Pancreas (tissue), 10 donors: ENCODE measurements around the gene SFTA2. TPM values are rescaled to one million over a fixed set of nuclear protein-coding genes. Genes with fewer than 3 reads are reported as not detected.

Experiments
- ATAC-seq, 4 donors: fragments of 200-7000 bp; cut with Tn5 transposase; one replicate each; pipeline versions ENCODE4 v1.8.0 to v1.9.1; 2020; ENCODE audit warnings: mild to moderate bottlenecking in 4 of 4, moderate library complexity in 4 of 4
- DNase-seq, 6 donors: peaks; one replicate each; pipeline ENCODE4 v3.0.0-alpha.2; 2020
- FAIRE-seq: peaks from 2 replicates; lab custom pipeline; 2012; peaks lifted over from hg19 to GRCh38; lab: Jason Lieb, UNC
- H3K27ac ChIP-seq, 4 donors: fragments of 200-600 bp; sonication (generic); 1 replicate in 3 of 4; 2 replicates in 1 of 4; pipeline versions ENCODE4 v1.5.0 to v1.8.0; 2020
- H3K27me3 ChIP-seq, 4 donors: fragments of 200-600 bp; one replicate each; pipeline ENCODE4 v1.8.0; 2021
- H3K36me3 ChIP-seq, 3 donors: fragments of 200-600 bp; sonication (generic) in 1 of 3; one replicate each; pipeline versions ENCODE4 v1.5.0 to v1.8.0; 2020 to 2021
- H3K4me1 ChIP-seq, 3 donors: fragments of 200-600 bp; one replicate each; pipeline ENCODE4 v1.8.0; 2021
- H3K4me3 ChIP-seq, 4 donors: fragments of 200-600 bp; sonication (generic) in 2 of 4; one replicate each; pipeline versions ENCODE4 v1.5.0 to v1.8.0; 2020 to 2021
- H3K9me3 ChIP-seq, 4 donors: fragments of 200-600 bp; one replicate each; pipeline ENCODE4 v1.8.0; 2021
- WGBS, 2 donors: extraction: QIAGEN DNeasy Blood & Tissue Kit; methylation state at CpG; one replicate each; pipeline ENCODE4 v1.1.7; 2013; 5-methylcytosine and 5-hydroxymethylcytosine counted together
- intact Hi-C, 3 donors: fragments of 100-400 bp; cut with DNase I; formaldehyde crosslinking; loops; one replicate each; pipeline versions ENCODE4 v1.11.1 to v1.14.2; 2022
- polyA plus RNA-seq, 2 donors: library from polyadenylated mRNA; stranded (reverse); fragments of 200-250 nt; gene quantifications; one replicate each; pipeline ENCODE4 v1.2.3, GENCODE V29; 2013
- total RNA-seq, 6 donors: library from RNA; stranded (reverse); fragmentation: NEBNext Ultra II Directional in 4 of 6; extraction: Animal tissue kit (Norgen Biotek cat#: 25700) in 4 of 6; gene quantifications; one replicate each; pipeline versions ENCODE4 v1.2.1 to v1.2.4, GENCODE V29; 2021 to 2023
- TF ChIP-seq, protein P1 (sequence below), 4 donors: fragments of 200-600 bp; sonication (generic) in 3 of 4; IDR thresholded peaks; one replicate each; pipeline versions ENCODE4 v1.5.0 to v1.8.0; 2021; ENCODE audit warnings: antibody characterized with exemption in 4 of 4
- donor health status: healthy with polysubstance abuse.
- donor health status: DM: no; HTN: no; CAD: no; lungs with moderate emphysema.
- donor health status: DM: no; HTN: no; CAD: no.
- donor health status: control.
- donor health status: control.
- donor health status: Bipolar disorder and iron deficiency.
- donor health status: DM: yes; HTN: yes; CAD: no.
- donor health status: DM: no; HTN: no; CAD: no.
- donor health status: DM: no; HTN: no; CAD: no.
- donor health status: DM: yes; HTN: yes; CAD: no.

Gene SFTA2
- total RNA-seq (1 to 10 TPM in 5 of 6 donors, under 1 TPM in 1; 0.83 to 6.6 (median 2.1) TPM), polyA plus RNA-seq (10 to 100 TPM; 14.4 to 22.9 TPM)

DNA sequence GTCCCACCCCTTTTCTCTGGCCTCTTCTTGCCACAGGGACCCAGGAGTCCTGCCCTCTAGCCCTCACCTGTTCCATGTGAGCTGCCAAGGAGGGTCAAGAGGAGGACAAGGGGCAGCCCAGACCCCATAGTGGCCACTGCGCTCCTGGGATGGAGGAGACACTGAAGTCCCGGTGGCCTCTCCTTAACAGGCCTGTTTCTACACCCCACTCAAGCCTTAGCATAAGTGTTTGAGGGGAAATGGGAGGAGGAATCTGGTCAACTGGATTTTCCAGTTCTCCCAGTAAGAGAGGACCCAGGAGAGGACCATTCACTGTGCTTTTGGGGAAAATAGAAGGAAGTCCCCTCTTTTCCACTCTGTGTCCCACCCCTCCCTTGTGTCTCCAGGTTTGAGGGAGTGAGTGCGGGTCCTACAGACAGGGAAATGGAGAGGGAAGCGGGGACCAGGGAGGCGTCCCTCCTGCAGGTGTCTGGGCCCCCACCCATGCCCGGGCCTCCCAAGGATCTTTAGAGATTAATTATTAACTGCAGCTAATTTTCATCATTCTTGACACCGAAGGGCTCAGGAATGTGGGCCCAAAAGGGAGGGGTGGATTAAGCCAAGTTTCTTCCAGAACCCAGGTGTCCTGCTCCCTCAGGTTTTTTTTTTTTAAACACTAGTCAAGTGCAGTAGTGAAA is at the start of gene SFTA2:
TSS of gene SFTA2 (minus strand) at position 202 of the 677 bp plus-strand sequence. CDS start at position 128, 74 bp downstream.
- peak within 1 kb of the TSS; percentile 26 to 61 (median 42) for H3K27ac ChIP-seq
- no peaks in the 10 kb centered on the region for H3K27me3 ChIP-seq
- intact Hi-C loops: loop anchor here in 1 of 3 donors (10.0 kb wide), 1 partner anchor 133 kb away; no protein-coding TSS in a partner anchor
- H3K4me3 ChIP-seq: no peak within 1 kb of the TSS
- H3K9me3 ChIP-seq: no peaks in the 10 kb centered on the region
- DNase-seq (no peak), ATAC-seq (peak; percentile 59 to 79 (median 68)), FAIRE-seq (no peak)
- H3K36me3 ChIP-seq: no peaks in the 10 kb centered on the region
- WGBS, 2 donors: 47 to 61% methylated on average over 7 of the region's 7 CpGs
- TF ChIP-seq, protein P1, sequence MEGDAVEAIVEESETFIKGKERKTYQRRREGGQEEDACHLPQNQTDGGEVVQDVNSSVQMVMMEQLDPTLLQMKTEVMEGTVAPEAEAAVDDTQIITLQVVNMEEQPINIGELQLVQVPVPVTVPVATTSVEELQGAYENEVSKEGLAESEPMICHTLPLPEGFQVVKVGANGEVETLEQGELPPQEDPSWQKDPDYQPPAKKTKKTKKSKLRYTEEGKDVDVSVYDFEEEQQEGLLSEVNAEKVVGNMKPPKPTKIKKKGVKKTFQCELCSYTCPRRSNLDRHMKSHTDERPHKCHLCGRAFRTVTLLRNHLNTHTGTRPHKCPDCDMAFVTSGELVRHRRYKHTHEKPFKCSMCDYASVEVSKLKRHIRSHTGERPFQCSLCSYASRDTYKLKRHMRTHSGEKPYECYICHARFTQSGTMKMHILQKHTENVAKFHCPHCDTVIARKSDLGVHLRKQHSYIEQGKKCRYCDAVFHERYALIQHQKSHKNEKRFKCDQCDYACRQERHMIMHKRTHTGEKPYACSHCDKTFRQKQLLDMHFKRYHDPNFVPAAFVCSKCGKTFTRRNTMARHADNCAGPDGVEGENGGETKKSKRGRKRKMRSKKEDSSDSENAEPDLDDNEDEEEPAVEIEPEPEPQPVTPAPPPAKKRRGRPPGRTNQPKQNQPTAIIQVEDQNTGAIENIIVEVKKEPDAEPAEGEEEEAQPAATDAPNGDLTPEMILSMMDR (IDR thresholded peaks at IDR 0.05): no peak
- H3K4me1 ChIP-seq: peaks cover 0 to 6% (median 0%) of the 10 kb centered on the region in 3 donors

DNA sequence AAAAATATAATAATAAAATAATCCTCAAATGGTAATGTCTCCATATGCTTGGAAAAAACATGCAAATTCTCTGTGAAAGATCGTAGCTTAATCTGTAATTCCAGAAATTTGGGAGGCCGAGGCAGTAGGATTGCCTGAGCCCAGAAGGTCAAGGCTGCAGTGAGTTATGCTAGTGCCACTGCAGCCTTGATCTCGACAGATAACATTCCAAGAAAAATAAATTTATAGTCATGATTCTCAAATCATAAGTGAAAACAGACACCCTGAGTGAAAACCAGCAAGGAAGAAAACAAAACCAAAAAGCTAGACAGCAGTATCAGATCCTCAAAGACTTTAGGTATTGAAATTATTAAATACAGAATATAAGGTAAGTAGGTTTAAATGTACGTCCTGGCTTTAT is 47.7 kb upstream of the SFTA2 start:
- no peaks in the 10 kb centered on the region for H3K27me3 ChIP-seq
- H3K4me3 ChIP-seq: no peak overlapping the region
- ATAC-seq: no peak
- TF ChIP-seq, protein P1 (IDR thresholded peaks at IDR 0.05): no peak
- FAIRE-seq: no peak
- no peaks in the 10 kb centered on the region for H3K36me3 ChIP-seq
- peaks cover 0 to 4% (median 0%) of the 10 kb centered on the region in 3 donors for H3K4me1 ChIP-seq
- no peaks in the 10 kb centered on the region for H3K9me3 ChIP-seq
- H3K27ac ChIP-seq: no peak overlapping the region
- intact Hi-C loops: no loop called here
- WGBS, 2 donors: 36 to 44% methylated on average over 4 of the region's 4 CpGs
- no peak for DNase-seq

DNA sequence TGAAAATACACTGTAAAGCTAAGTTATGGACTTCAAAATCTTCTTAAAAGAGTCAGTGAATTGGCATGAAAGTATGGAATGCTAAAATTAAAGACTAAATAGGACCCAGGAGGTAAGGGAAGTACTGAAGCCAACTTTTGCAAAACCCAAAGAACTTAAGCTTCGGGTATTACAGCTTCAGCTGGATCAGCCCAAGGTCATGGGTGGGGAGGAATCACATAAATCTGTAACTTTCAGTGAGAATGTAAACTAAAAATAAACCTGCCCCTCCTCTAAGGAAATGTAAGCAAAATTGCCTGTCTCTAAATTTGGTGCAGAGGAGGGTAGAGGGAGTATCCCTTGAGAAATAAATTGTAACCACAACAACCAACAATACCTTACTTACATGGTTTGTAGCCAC is 47.2 kb upstream of the SFTA2 start:
- Histone ChIP-seq H3K36me3 (no peaks in the 10 kb centered on the region), H3K4me3 (no peak overlapping the region), H3K27ac (no peak overlapping the region), H3K4me1 (peaks cover 0 to 4% (median 0%) of the 10 kb centered on the region in 3 donors), H3K9me3 (no peaks in the 10 kb centered on the region), H3K27me3 (no peaks in the 10 kb centered on the region)
- DNase-seq: no peak
- TF ChIP-seq, protein P1 (IDR thresholded peaks at IDR 0.05): no peak
- FAIRE-seq: no peak
- intact Hi-C loops: no loop called here
- WGBS, 2 donors: 19 to 21% methylated on average over 1 of the region's 1 CpG
- no peak for ATAC-seq

DNA sequence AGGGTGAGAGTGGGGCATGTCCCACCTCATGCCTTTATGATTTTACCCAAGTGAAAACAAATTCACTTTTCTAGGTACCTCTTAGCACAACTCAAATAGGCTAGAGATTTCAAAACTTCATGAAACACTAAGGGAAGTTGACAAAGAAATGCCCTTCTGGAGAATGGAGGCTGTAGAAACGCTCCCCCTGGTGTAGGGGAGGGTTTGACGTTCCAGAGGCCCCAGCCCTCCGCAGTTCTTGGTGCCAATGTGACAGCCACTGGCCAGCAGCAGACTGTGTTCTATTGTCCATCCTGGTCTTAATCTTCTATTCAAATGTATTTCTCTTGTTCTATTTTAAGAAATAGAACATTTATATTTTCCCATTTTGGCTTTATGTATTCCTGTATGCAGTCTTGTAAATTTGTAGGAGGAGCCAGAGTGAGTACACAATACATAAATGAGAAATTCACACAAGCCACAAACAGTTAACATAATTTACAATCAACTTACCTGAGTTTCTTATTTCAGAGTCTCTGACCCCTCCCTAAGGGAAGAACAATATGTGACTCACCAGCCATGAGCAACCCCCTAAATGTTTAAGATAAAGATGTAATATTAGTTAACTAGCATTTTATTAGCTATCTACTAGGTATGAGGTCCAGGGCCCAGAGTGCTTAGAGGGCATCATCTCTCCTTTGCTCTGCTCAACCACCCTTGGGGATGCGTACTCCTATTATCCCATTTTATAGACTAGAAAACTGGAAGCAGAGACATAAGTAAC is 42.7 kb upstream of the SFTA2 start:
- no peak overlapping the region for H3K27ac ChIP-seq
- no peak for DNase-seq
- no peak for ATAC-seq
- no peak for FAIRE-seq
- 77 to 83% methylated on average over 4 of the region's 4 CpGs for WGBS, 2 donors
- TF ChIP-seq, protein P1 (IDR thresholded peaks at IDR 0.05): no peak
- no peaks in the 10 kb centered on the region for H3K9me3 ChIP-seq
- intact Hi-C loops: no loop called here
- H3K36me3 ChIP-seq: no peaks in the 10 kb centered on the region
- no peak overlapping the region for H3K4me3 ChIP-seq
- H3K27me3 ChIP-seq: no peaks in the 10 kb centered on the region
- H3K4me1 ChIP-seq: no peaks in the 10 kb centered on the region
